ENCODE data around the gene ANO9.
"Not testable (repeated sequence)": the region's sequence is repeated elsewhere in the genome, so short reads cannot be mapped to it uniquely, and the experiment has no call there.

ANO9 gene

GRCh38 chr11:471468-472145 lies 29.8 kb upstream of the ANO9 start:
- no peak for FAIRE-seq

DNA sequence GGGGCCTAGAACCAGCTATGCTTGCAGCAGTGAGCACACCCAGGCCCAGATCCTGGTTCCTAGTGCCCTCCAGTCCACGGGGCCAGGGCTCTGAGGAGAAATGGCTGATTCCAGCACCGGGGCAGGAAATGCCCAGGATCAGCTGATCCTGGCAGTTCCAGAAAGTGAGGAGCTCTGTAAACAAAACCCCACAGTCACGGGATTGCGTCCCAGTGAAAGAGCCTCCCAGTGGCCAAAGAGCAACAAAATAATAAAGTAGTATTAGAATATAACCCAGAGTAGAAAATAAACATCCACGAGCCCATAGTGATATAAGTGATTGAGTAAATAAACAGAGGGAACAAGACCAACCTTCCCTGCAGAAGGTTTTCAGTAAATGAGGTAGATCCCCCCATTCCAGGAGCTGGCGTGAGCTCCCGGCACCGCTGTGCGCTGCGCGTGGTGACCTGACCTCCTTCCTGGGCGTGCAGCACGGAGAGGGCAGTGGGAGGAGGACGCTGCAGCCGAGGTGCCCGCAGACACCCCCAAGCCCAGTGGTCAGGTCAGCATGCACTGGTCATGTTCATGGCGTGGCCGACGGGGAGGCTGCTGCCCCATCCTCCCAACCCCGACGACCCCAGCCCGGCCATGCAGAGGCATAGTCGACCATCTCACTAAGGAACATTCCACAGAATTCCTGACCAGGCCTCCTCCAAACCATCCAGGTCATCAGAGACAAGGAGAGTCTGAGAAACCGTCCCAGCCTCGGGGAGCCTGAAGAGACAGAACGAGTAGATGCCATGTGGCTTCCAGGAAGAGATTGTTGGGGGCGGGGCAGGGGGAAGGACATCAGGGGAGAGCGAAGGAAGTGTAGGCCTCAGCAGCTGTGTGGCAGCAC lies 28.1 kb upstream of the ANO9 start:
- no peak for DNase-seq (ENCODE audit: low spot score)
- no peak for FAIRE-seq

More at GRCh38 chr11:471468-472145, 29.8 kb upstream of the ANO9 start:
- DNase-seq (ENCODE audit: low spot score), result no peak

- not testable (repeated sequence) for FAIRE-seq; DNase-seq (ENCODE audit: low spot score)
Measured at GRCh38 chr11:469026-469683, 27.3 kb upstream of the ANO9 start.

GRCh38 chr11:468493-468892 lies 26.7 kb upstream of the ANO9 start:
- no peak for FAIRE-seq
- DNase-seq (ENCODE audit: low spot score), result no peak

DNA sequence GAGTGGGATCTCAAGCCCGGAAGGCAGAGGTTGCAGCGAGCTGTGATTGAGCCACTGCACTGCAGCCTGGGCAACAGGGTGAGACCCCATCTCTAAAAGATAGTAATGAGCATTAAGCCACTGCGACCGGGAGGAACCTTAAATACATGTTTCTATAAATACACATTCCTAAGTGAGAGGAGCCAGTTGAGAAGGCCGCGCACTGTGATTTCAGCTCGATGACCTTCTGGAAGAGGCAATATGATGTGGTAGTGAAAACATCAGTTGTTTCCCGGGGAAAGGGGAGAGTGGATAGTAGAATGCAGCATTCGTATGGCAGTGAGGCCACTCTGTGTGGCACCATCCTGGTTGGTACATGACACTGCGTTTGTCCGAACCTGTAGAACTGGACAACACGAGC lies 26.2 kb upstream of the ANO9 start:
- FAIRE-seq (no peak), DNase-seq (ENCODE audit: low spot score) (no peak)

GRCh38 chr11:465896-466530 lies 24.2 kb upstream of the ANO9 start:
- FAIRE-seq (no peak), DNase-seq (ENCODE audit: low spot score) (no peak)

DNA sequence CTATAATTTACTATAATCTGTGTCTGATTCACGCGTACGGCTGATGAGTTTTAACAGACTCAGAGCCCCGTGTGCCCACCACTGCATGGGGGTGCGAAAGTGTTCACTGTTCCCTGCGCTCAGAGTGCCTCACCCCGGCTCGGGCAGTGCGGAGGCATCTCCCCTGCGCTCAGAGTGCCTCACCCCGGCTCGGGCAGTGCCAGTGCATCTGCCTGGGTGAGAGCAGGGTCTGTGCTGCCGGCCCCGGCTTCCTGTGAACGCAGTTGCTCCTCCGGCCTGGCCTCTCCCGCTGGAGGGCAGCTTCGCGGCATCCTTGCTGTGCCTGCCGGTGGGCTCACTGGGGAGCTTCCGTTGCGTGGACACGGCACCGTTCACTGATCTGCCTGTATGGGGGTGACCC lies 22.5 kb upstream of the ANO9 start:
- DNase-seq (ENCODE audit: low spot score) (no peak), FAIRE-seq (no peak)

DNA sequence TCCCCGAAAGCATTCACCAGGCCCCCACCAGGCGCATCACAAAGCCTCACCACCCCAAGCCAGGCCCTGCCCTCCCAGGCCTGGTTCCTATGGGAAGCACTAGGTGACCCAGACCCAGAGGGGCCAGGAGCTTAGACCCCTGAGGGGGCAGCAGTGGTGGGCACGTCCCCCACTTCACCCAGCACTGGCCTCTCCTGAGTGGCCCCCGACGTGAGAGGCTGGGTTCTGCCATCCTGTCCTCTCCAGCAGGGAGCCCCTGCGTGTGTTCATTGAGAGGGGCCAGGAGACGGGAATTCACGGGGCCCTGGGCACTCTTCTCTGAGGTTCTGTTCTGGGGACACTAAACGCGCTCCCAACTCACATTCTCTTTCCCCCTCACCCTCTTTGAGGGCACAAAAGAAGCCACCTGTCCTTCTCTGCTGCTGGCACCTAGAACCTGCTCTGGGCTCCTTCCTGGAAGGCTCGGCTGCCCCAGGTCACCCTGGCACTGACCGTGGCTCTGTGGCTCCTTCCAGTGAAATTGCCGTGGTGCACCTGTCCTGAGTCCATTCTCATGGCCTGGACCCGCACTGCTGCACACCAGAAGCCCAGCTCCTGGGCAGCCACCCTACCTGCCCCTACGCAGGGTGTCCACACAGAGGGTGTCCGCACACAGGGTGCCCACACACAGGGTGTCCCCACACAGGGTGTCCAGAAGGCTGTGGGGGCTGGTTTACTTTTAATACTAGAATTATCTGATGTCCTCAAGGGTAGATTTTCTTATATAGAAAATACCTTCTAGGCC lies 20.5 kb upstream of the ANO9 start:
- DNase-seq (ENCODE audit: low spot score) (no peak), FAIRE-seq (no peak)

DNA sequence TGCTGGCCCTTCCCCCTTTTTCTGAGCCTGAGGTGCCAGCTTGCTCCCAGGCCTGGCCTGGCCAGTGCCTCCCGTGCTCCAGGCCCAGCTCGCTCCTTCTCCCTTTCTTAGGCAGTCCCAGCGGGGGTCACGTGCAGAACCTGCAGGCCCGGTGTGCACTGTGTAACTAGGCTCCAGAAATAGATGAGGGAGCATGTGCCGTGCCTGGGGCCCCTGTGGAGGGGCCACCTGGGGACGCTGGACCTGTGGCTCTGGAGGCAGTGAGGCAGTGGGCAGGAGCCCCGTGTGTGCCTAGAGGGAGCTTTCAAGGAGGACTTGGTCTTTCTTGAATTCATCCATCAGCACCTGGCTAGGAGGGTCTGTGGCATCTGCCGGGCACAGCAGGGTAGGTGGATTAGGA lies 19.8 kb upstream of the ANO9 start:
- DNase-seq (ENCODE audit: low spot score) (no peak), FAIRE-seq (no peak)

GRCh38 chr11:460331-461199 lies 18.8 kb upstream of the ANO9 start:
- FAIRE-seq (no peak), DNase-seq (ENCODE audit: low spot score) (no peak)

GRCh38 chr11:459511-460220 lies 17.9 kb upstream of the ANO9 start:
- FAIRE-seq (no peak), DNase-seq (ENCODE audit: low spot score) (no peak)

DNA sequence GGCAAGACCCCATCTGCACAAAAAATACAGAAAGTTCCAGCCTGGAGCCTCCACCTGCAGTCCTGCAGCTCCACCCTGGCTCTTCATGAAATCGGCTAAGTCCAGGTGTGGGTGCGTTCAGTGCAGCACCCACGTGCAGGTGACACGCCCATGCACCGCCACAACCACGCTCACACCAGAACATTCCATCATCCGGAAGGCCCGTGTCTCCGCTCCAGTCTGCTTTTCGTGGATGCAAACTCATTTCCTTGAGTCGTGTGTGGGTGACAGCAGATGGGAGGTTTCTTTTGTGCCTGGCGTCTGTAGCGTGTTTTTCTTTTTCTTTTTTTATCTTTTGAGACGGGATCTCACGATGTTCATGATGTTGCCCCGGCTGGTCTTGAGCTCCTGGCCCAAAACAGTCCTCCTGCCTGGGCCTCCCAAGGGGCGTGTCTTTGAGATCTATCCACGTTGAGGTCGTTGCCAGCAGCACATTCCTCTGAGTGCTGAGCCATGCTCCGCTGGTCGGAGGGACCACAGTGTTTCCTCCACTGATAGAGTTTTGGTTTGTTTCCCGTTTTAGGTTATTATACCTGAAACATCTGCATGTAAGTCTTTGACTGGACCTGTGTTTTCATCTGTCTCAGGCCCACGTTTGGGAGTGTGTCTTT lies 15.4 kb upstream of the ANO9 start:
- no peak for FAIRE-seq
- DNase-seq (ENCODE audit: low spot score), result no peak

- DNase-seq (ENCODE audit: low spot score) (no peak), FAIRE-seq (no peak)
Measured at GRCh38 chr11:456533-456932, 14.7 kb upstream of the ANO9 start.

- DNase-seq (ENCODE audit: low spot score), result no peak
- FAIRE-seq, result no peak
Measured at GRCh38 chr11:455566-456147, 13.8 kb upstream of the ANO9 start.

- no peak for DNase-seq (ENCODE audit: low spot score)
- no peak for FAIRE-seq
Measured at GRCh38 chr11:454801-455565, 13.2 kb upstream of the ANO9 start.

DNA sequence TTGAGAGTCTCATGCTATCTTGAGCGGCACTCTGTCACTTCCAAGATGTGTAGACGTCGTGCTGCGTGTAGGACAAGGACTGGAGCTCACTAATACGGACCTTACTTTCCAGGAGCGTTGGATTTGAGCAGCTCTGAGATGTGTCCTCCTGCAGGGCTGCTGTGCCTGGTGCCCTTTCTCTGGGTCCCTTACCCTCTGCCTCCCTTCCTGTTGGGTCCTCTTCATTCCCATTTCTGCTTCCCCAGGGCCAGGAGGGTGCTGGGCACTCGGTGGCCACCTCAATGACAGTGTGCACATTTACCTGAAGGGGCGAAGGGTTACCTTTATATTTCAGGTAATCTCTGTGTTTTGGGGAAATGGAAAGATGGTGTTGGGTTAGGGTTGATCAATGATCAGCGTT lies 12.2 kb upstream of the ANO9 start:
- FAIRE-seq (no peak), DNase-seq (ENCODE audit: low spot score) (no peak)

DNA sequence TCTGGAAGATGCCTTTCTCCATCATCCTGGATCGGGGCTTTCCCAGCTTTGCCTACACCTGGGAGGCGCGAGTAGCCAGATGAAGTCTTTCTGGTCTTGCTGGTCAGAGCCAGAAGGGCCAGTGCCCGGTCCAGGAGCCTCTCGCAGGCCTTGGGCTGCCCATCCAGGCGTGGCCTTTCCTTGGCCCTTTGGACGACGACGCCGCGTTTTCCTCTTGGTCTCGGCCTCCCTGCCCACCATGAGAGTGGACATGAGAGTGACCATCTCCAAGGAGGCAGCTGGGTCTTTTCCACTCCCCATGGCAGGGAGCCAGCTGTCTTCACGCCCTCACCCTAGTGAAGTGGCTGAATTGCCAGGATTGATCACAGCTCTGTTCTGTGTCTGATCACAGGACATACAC lies 11.8 kb upstream of the ANO9 start:
- no peak for DNase-seq (ENCODE audit: low spot score)
- no peak for FAIRE-seq
